HG03108 (cell line): ENCODE results near the gene SH3RF2.
"Not testable (repeated sequence)": the region's sequence is repeated elsewhere in the genome, so short reads cannot be mapped to it uniquely, and the experiment has no call there.

ENCODE experiments used
- ATAC-seq: cut with Tn5 transposase; IDR thresholded peaks from one replicate; pipeline ENCODE4 v1.9.1; 2021; ENCODE audit warnings: moderate library complexity; ENCODE audit not compliant: unreplicated experiment

Gene SH3RF2

GRCh38 chr5:145936401-145937131 is at the start of gene SH3RF2:
Gene SH3RF2 (plus strand): TSS chr5:145936578. CDS start chr5:145937929, 1,351 bp downstream.
- no peak for ATAC-seq

- ATAC-seq, result no peak
Measured at GRCh38 chr5:145887217-145887616, 49.2 kb upstream of the SH3RF2 start.

- no peak for ATAC-seq
Measured at GRCh38 chr5:145887976-145888574, 48.3 kb upstream of the SH3RF2 start.

- no peak for ATAC-seq
Measured at GRCh38 chr5:145889611-145890010, 46.8 kb upstream of the SH3RF2 start.

GRCh38 chr5:145891378-145891777 is 45.0 kb upstream of the SH3RF2 start:
- ATAC-seq, result not testable (repeated sequence)

- no peak for ATAC-seq
Measured at GRCh38 chr5:145898171-145898570, 38.2 kb upstream of the SH3RF2 start.

GRCh38 chr5:145902421-145902820 is 34.0 kb upstream of the SH3RF2 start:
- ATAC-seq, result no peak

GRCh38 chr5:145903113-145903512 is 33.3 kb upstream of the SH3RF2 start:
- ATAC-seq, result no peak

- ATAC-seq, result no peak
Measured at GRCh38 chr5:145903867-145904266, 32.5 kb upstream of the SH3RF2 start.

- no peak for ATAC-seq
Measured at GRCh38 chr5:145904743-145905142, 31.6 kb upstream of the SH3RF2 start.

- no peak for ATAC-seq
Measured at GRCh38 chr5:145906401-145906800, 30.0 kb upstream of the SH3RF2 start.

GRCh38 chr5:145908206-145908960 is 28.0 kb upstream of the SH3RF2 start:
- no peak for ATAC-seq

- no peak for ATAC-seq
Measured at GRCh38 chr5:145911164-145911563, 25.2 kb upstream of the SH3RF2 start.

GRCh38 chr5:145912019-145912418 is 24.4 kb upstream of the SH3RF2 start:
- ATAC-seq, result no peak

GRCh38 chr5:145912594-145912993 is 23.8 kb upstream of the SH3RF2 start:
- ATAC-seq, result no peak

- ATAC-seq, result no peak
Measured at GRCh38 chr5:145913701-145914100, 22.7 kb upstream of the SH3RF2 start.

GRCh38 chr5:145915970-145916638 is 20.3 kb upstream of the SH3RF2 start:
- no peak for ATAC-seq

GRCh38 chr5:145917288-145917687 is 19.1 kb upstream of the SH3RF2 start:
- no peak for ATAC-seq

GRCh38 chr5:145918397-145918796 is 18.0 kb upstream of the SH3RF2 start:
- ATAC-seq, result no peak

- ATAC-seq, result no peak
Measured at GRCh38 chr5:145919413-145919812, 17.0 kb upstream of the SH3RF2 start.

GRCh38 chr5:145920542-145921210 is 15.7 kb upstream of the SH3RF2 start:
- ATAC-seq, result no peak
